GM19035 (cell line): Measurements from ENCODE around the gene AMZ2.
"Not testable (repeated sequence)": the region's sequence is repeated elsewhere in the genome, so short reads cannot be mapped to it uniquely, and the experiment has no call there.

ENCODE experiments used
- ATAC-seq: cut with Tn5 transposase; IDR thresholded peaks from one replicate; pipeline ENCODE4 v1.9.1; 2021; ENCODE audit not compliant: unreplicated experiment

The AMZ2 gene, protein sequence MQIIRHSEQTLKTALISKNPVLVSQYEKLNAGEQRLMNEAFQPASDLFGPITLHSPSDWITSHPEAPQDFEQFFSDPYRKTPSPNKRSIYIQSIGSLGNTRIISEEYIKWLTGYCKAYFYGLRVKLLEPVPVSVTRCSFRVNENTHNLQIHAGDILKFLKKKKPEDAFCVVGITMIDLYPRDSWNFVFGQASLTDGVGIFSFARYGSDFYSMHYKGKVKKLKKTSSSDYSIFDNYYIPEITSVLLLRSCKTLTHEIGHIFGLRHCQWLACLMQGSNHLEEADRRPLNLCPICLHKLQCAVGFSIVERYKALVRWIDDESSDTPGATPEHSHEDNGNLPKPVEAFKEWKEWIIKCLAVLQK

DNA sequence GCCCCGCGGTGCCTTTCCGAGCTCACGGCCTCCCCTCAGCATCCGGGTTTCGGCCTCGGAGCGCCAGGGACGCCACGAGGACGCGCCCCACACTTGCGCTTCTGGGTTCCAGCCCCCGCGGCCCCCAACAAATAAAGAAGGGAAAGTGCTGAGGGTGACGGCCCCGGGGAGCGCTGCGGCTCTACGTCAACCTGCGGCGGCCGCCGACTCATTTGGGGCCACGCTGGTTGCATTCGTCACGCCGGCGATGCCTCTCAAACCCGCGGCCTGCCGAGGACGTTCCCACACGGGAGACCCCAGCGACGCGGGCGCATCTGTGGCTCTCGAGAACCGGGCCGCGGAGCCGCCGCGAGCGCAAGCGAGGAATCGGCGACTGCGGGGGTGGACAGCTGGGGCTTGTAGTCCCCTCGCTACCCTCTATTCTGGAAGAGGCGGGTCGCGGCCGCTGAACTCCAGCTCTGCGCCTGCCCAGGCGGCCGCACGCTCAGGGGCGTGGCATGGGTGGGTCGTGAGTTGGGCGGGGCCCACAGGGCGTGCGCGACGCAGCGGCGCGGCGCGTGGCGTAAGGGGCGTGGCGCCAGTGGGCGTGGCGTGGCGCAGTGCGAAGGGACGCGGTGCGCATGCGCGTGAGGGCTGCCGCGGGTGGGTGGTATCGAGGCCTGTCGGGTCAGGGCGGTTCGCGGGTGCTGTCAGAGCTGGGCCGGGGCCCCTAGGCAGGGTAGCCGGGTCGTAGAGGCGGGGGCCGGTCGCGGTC lies at the start of gene AMZ2:
AMZ2 (plus strand) TSS at position 599 of the 754 bp plus-strand sequence. CDS start 2,145 bp downstream, outside the sequence.
- peak; percentile 91 for ATAC-seq

DNA sequence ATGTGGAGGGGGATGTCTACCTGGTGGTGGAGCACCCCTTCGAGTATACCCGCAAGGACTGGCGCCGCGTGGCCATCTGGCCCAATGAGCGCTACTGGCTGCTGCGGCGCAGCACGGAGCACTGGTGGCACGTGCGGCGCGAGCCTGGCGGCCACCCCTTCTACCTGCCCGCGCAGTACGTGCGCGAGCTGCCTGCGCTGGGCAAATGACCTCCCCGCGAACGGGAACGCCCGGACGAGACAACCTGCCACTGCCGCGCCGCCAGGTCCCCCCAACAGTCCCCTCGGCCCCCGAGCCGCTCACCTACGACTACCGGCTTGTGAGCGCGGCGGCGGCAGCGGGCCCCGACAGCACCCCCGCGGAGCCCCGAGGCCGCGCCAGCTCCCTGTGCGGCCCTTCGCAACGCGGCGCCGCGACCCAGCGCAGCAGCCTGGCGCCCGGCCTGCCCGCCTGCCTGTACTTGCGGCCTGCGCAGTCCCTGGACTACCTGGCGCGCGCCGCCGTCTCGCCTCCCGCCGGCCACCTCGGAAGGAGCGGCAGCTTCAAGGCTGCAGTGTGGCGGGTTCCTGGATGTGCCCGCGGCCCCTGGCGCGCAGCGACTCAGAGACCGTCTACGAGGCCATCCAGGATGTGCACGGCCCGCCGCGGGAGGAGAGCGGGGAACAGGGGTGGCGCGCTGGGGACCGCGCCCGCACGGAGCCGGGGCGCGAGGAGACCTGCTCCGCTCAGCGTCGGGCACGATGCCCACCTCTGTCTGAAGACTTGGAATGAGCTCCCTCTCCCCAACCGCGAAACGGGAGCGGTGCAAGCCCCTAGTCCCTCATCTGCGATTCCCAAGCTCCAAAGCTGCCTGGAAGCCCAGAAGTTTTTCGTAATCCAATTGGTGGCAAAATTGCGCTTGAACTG lies 48.7 kb upstream of the AMZ2 start:
- no peak for ATAC-seq

DNA sequence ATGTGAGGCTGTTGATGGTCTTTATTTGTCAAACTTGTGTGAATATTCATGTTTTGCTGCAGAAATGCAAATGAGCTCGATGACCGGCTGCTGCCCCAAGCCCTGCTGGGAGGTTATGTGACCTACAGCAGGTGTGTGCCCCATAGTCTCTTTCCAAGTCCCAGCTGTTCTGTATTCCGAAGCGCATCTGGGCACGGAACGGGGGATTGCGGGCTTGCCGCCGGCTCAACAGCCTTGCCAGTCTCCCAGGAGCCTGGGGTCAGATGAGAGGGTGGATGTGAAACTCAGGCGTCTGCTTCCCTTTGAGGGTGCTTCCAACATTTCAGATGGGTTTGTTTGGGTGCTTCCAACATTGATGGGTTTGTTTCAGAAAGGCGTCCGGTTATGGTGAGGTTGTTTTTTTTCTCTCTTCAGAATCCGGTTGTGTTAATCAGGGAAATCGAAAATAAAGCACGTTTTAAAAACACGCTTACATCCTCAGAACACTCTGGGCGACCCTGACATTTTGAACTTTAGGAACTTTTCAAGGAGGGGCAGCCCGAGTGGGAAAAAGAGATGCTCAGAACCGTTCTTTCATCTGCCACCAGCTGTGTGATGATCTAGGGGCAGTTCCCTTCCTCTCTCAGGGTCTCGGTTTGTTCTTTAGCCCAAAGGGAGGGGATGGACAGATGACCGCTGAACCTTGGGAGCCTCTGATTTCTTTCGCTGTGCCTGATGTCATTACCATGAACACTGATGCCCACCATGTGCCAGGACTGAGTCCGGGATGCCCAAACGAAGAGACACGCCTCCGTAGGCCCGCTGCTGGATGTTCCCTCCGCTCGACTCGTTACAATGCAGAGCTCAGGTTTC lies 47.8 kb upstream of the AMZ2 start:
- no peak for ATAC-seq

DNA sequence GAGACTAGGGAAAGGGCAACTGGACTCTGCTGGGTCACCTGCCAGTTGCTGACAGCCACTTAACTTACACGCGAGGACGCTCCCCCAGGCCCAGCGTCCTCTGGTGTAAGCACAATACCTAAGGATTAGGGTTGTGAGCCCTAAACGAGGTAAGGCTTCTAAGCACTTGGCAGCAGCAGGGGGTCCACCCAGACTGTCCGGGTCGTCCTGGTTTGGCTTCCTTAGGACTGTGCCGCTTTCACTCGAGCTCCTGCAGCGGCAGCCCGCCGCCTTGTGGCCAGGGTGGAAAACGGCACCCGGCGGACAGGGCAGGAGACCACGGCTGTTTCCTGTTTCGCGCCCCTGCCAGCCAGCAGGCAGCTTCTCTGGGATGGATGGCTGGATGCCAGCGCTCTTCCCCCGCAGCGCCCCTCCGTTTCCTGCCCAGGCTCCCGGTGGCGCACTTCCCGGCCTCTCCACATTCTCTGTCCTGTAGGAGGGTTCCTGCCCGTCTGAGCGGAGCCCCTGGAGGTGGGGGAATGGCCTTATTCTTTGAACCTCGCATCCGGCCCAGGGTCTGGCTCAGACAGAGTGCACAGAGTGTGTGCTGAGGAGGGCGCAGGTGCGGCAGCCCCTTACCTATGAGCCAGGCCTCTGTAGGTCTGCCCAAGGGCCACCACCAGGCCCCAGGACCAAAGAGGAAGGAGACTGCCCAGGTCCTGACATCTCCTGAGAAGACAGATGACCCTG lies 47.0 kb upstream of the AMZ2 start:
- peak; percentile 31 for ATAC-seq

DNA sequence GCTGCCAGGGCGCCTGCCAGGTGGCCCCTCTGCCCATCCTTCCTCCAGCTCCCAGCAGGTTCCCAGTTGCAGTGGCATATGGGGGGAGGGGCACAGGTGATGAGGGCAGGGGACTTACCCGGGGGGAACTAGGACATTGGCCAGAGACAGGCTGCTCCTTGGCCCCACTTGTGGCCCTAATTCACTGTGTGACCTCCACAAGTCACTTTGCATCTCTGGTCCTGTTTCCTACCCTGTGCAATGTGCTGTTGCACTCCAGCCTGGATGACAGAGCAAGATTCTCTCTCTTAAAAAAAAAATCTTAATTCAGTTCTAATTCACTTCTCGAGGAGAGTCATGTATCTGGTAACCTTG lies 46.4 kb upstream of the AMZ2 start:
- ATAC-seq, result not testable (repeated sequence)

DNA sequence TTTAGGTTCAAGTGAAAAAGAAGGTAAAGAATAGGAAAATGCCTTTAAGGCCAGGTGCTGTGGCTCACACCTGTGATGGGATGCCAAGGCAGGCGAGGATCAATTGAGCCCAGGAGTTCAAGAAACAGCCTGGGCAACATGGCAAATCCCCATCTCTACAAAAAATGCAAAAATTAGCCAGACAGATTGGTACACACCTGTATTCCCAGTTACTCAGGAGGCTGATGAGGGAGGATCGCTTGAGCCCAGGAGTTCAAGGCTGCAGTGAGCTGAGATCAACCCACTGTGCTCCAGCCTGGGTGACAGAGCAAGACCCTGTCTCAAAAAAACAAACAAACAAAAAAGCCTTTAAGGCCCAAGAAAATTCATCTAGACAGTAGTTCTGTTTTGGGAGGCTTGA lies 45.5 kb upstream of the AMZ2 start:
- not testable (repeated sequence) for ATAC-seq

DNA sequence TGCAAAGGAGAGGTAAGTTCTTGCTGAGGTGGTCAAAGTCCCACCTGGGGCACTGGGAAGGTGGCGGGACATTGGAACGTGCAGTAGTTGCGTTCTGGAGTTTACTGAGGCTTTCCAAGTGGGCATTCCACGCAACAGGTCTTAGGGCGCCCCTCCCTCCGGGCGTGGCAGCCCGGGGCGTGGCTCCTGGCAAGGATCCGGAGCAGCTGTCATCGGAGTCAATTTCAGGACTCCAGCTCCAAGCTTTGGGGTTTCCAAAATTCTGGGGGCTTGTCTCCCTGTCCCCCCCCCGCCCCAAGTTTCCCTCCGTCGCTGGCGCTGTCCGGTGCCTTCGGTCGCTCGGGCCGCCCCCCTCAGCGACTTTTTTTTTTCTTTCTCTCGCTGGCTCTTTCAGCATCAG lies 43.1 kb upstream of the AMZ2 start:
- peak; percentile 2 for ATAC-seq

DNA sequence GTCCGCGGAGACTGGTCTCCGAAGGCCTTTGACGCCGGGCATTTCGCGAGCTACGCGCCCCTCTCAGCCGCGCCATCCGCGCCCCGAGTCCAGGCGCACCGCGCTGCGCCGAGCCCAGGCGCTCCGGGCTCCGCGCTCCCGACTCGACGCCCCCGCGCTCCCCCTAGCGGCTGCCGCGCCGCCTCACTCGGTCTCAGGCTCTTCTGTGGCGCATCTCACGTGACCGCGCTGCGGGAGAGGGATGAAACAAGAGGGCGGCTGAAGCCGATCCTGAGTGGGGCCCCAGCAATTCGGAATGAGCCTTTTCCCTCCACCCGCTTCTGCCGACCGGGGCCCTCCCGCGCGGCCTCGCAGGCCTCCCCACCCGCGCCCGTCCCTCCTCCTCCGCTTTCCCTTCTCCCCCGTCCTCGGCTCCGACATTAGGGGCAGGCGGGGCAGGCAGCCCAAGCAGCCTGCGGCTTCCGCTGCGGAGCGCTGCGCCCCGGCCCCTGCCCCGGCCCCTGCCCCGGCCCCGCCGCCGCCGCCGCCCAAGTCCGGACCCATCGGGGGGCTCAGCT lies 42.5 kb upstream of the AMZ2 start:
- ATAC-seq, result peak; percentile 90

DNA sequence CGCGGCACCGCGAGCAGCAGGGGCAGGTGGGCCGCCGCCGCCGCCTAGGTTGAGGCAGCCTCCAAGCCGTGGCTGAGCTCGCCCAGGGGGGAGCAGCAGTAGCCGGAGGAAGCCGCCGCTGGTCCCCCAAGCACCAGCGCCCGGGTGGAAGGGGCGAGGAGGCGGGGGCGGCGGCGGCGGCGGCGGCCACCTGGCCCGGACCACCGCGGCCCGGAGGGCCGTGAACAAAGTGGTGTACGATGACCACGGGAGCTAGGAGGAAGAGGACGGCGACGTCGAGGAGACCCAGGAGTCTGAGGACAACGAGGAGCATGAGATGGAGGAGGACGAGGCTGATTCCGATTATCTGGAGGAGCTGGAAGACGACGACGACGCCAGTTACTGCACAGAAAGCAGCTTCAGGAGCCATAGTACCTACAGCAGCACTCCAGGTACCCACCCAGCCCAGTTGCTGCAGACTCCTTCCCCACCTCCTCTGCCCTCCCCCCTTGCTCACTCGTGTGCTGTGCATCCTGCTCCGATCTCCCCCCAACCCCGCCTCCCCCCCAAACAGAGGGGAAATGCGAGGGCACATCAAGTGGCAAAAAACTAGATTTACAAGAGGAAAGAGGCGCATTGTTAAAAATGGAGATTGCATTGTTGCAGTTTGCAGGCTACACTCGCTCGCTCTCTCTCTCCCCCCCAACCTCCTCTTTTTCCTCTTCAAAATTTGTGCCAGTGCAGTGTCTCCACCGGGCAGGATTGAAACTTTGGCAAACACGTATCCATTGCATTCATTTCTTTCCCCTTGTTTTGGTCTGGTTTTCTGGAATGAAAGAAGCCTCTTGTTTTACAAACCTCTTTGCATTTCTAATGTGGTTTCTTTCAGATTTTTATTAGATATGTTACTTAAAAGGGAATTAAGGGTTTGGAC lies 41.8 kb upstream of the AMZ2 start:
- peak; percentile 41 for ATAC-seq

DNA sequence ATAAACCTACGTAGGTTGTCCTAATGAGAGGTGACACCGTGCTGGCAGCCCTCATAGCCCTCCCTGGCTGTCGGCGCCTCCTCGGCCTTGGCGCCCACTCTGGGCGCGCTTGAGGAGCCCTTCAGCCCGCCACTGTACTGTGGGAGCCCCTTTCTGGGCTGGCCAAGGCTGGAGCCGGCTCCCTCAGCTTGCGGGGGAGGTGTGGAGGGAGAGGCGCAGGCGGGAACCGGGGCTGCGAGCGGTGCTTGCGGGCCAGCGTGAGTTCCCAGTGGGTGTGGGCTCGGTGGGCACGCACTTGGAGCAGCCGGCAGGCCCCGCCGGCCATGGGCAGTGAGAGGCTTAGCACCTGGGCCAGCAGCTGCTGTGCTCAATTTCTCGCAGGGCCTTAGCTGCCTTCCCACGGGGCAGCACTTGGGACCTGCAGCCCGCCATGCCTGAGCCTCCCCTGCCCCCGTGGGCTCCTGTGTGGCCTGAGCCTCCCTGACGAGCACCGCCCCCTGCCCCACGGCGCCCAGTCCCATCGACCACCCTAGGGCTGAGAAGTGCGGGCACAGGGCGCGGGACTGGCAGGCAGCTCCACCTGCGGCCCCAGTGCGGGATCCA lies 40.1 kb upstream of the AMZ2 start:
- ATAC-seq, result no peak

DNA sequence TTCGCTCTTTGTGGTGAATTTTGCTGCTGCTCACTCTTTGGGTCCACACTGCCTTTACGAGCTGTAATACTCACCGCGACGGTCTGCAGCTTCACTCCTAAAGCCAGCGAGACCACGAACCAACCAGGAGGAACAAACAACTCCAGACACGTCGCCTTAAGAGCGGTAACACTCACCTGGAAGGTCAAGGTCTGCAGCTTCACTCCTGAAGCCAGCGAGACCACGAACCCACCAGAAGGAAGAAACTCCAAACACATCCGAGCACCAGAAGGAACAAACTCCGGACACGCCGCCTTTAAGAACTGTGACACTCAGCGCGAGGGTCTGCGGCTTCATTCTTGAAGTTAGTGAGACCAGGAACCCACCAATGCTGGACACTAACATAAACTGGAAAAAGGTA lies 39.2 kb upstream of the AMZ2 start:
- ATAC-seq, result not testable (repeated sequence)

DNA sequence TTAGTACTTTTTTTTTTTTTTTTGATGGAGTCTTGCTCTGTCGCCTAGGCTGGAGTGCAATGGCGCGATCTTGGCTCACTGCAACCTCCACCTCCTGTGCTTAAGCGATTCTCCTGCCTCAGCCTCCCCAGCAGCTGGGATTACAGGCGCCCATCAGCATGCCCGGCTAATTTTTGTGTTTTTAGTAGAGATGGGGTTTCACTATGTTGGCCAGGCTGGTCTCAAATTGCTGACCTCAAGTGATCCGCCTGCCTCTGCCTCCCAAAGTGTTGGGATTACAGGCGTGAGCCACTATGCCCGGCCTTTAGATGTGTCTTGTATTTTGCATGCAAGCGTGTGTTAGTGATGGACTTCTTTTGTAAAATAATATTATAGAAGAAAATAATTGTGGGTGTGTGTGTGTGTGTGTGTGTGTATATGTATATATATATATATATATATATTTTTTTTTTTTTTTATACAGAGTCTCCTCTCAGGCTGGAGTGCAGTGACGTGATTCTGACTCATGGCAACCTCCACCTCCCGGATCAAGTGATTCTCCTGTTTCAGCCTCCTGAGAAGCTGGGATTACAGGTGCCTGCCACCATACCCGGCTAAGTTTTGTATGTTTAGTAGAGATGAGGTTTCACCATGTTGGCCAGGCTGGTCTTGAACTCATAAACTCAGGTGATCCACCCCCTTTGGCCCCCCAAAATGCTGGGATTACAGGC lies 38.5 kb upstream of the AMZ2 start:
- not testable (repeated sequence) for ATAC-seq

DNA sequence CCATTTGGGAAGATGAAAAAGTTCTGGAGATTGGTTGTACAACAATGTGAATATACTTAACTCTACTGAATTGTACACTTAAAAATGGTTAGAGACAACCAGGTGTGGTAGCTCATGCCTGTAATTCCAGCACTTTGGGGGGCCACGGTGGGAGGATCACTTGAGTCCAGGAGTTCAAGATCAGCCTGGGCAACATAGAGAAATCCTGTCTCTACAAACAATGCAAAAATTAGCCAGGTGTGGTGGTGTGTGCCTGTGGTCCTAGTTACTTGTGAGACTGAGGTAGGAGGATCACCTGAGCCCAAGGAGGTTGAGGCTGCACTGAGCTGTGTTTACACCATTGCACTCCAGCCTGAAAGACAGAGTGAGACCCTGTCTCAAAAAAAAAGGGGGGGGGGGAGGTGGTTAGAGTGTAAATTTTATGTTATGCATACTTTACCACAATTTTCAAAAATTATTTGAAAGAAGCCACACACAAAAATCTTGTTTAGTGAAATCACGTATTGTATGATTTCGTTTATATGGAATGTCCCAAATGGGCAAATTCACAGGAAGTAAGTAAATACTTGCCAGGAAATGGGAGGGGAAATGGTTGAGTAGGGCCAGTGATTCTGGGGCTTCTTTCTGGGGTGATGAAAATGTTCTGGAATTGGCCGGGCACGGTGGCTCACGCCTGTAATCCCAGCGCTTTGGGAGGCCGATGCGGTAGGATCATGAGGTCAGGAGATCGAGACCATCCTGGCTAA lies 37.1 kb upstream of the AMZ2 start:
- ATAC-seq, result no peak

DNA sequence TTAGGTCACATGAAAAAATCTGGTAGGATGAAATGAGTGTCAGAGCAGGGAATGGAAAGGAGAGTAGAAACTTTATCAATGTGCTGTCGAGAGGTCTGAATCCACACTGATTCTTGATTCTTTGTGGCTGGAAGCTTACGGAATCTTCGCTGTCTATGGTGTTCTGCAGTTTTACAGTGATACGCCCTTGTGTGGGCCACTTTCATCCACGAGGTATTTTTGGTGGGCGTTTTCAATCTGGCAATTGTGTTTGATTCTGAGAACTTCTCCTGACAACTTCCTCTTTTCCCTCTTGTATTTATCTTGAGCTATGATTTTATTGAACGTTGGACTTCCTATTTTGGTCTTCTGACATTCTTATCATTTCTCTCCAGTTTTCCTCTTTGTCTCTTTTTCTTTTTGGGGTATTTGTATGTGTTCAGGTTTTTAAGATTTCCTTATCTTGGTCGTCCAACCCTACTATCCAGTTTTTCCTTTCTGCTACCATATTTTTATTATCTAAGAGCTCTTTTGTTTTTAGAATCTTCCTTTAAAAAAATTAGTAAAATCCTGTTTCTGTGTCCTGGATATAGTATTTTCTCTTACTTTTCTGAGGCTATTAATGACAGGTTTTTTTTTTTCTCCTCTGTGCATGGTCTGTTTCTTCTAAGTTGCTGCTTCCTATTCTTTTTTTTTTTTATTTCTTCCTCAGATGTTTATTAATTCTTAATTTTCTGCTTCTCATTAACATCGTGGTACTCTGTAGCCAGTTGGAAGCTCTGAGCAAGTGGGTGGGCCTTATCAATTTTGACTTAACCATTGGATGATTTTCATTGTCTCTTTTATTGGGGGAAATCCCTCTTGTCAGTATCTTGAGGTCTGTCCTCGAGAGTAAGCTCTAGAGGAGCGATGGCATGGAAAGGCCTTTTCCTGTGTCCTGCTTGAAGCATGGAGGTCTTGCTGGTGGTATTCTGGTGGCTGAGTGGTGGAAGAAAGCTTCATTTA lies 34.1 kb upstream of the AMZ2 start:
- ATAC-seq, result not testable (repeated sequence)

DNA sequence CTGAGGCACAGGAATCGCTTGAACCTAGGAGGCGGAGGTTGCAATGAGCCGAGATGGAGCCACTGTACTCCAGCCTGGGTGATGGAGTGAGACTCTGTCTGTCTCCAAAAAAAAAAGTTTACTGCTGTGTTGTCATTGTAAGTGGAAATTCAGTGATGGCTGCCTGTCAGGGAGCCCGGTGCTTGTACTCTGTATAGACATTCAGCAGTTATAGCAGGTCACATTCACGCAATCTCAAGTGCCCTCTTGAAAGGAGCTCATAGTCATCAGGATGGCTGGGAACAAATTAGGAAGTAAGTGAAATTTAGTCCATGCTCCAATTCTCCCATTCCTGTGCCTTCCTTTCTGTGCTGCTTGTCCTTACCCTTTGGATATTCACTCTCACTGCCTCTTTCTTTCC lies 32.4 kb upstream of the AMZ2 start:
- not testable (repeated sequence) for ATAC-seq
